K562 (cell line): ENCODE results near the gene SEMA5A.

Experiments
- RAD21 ChIP-seq, 2 experiments: fragments of 250-450 bp in 1 of 2; fragments of 450-650 bp in 1 of 2; sonication (Bioruptor Pico) in 1 of 2; formaldehyde crosslinking in 1 of 2; IDR thresholded peaks in 1 of 2; conservative IDR thresholded peaks in 1 of 2; 2 replicates each; pipeline versions ENCODE4 v1.4.0 to v1.8.0; 2020 to 2022; ENCODE audit warnings: mild to moderate bottlenecking in 2 of 2, moderate library complexity in 1 of 2
- SMAD3 ChIP-seq: fragments of 450-650 bp; formaldehyde crosslinking; conservative IDR thresholded peaks from 2 replicates; pipeline ENCODE4 v1.4.0; 2020; ENCODE audit warnings: mild to moderate bottlenecking

DNA sequence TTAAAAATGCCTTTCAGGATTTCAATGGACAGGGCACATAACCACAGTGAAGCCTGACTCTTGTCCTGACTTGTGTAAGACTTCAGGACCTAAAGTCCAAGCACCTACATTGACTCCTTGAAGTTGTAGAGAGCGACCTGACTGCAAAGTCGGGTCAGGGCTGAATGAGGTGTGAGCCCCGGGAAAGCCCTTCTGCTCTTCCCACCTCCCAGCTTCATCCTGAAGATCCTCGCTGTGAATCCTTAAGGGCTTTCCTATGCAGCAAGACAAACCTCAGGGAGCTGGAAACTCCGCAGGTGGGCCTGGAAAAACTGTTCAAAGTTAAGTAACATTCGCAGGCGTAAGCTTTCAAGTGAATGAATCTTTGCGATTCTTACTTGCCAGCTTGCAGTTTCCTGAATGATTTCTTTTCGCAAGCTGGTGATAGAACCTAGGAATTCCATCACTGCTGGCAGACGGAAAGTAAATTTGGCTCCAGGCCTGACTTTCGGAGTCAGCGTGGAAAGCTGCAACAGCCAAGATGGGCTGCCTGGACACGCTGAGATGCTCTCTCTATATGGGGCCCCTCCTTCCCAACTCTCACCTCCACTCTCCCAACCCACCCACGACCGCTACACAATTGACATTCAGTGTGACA lies 10.9 kb downstream of the SEMA5A start:
- TF ChIP-seq SMAD3 (no peak), RAD21 (CRISPR knock-in tag; conservative IDR thresholded peaks at IDR 0.05 in 1 of 2, IDR thresholded peaks at IDR 0.05 in 1 of 2) (no peak)
